ENCODE data around the gene SLC25A29. TPM values are rescaled to one million over a fixed set of nuclear protein-coding genes. Genes with fewer than 3 reads are reported as not detected.

SLC25A29 gene
- total RNA-seq, 4 donors from 2014 or later, result 92.2 to 276 (median 173) TPM

GRCh38 chr14:100292301-100292775 lies 13.9 kb downstream of the SLC25A29 start:
- peaks cover 0 to 38% (median 0%) of the 10 kb centered on the region in 3 donors for H3K36me3 ChIP-seq
- TF ChIP-seq EP300 (IDR thresholded peaks at IDR 0.05), result no peak
- TF ChIP-seq POLR2A (IDR thresholded peaks at IDR 0.05), result no peak
- no peak for TF ChIP-seq CTCF (IDR thresholded peaks at IDR 0.05)
- no peaks in the 10 kb centered on the region for H3K9me3 ChIP-seq
- no peak overlapping the region for H3K27ac ChIP-seq
- 94 to 97% methylated on average over 41 to 56 of the region's 61 CpGs for WGBS, 2 donors
- no peak overlapping the region for H3K4me3 ChIP-seq
- H3K27me3 ChIP-seq, result no peaks in the 10 kb centered on the region
- no peak for DNase-seq (ENCODE audit: low spot score in 2 of 2)
- H3K4me1 ChIP-seq, result peaks cover 0 to 68% (median 15%) of the 10 kb centered on the region in 4 donors

DNA sequence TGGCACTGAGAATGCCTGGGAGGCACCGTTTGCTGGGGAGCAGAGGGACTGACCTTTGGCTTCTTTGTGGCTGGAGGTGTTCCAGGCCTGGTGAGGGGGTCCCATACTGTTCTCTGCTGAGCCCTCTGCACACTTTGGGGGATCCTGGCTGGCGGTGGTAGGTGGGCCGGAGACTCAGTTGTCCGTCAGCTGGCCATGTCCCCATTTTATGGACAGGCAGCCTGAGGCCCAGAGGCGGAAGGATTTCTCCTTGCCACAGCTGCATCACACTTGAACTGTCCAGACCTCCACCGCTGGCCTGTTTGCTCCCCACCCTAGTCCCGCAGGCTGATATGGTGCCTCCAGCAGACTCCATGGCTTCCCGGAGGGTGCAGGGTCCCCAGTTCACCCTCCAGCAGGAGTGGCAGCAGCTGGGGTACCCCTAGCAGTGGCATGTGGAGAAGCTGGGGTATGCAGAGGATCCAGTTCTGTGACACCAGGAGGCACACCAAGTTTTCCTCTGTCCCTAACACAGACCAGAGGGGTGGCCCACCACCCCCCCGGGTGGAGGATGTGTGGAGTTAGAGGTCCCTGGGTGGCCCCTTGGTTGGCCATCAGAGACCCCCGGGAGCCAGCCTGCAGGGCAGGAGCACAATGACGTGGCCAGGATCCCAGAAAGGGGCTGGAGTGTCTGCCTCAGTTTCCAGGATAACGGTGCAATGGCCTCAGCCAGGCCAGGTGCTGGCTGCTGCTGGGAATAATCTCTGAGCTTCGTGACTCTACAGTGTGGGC lies 14.8 kb downstream of the SLC25A29 start:
- 82% methylated on average over 11 to 12 of the region's 13 CpGs for WGBS, 2 donors
- H3K9me3 ChIP-seq, result no peaks in the 10 kb centered on the region
- H3K4me3 ChIP-seq, result no peak overlapping the region
- peaks cover 0 to 38% (median 0%) of the 10 kb centered on the region in 3 donors for H3K36me3 ChIP-seq
- TF ChIP-seq EP300 (IDR thresholded peaks at IDR 0.05) (no peak), POLR2A (IDR thresholded peaks at IDR 0.05) (no peak), CTCF (IDR thresholded peaks at IDR 0.05) (no peak)
- H3K27me3 ChIP-seq, result no peaks in the 10 kb centered on the region
- peak overlapping the region in 2 of 4 donors; percentile 22 to 54 for H3K27ac ChIP-seq
- peaks cover 0 to 68% (median 7%) of the 10 kb centered on the region in 4 donors for H3K4me1 ChIP-seq
- no peak for DNase-seq (ENCODE audit: low spot score in 2 of 2)

GRCh38 chr14:100290607-100291304 lies 15.5 kb downstream of the SLC25A29 start:
- Histone ChIP-seq H3K4me3 (no peak overlapping the region), H3K36me3 (peaks cover 0 to 38% (median 0%) of the 10 kb centered on the region in 3 donors), H3K27me3 (no peaks in the 10 kb centered on the region), H3K9me3 (no peaks in the 10 kb centered on the region), H3K27ac (peak overlapping the region in 2 of 4 donors; percentile 22 to 54), H3K4me1 (peaks cover 0 to 71% (median 7%) of the 10 kb centered on the region in 4 donors)
- WGBS, 2 donors, result 45 to 70% methylated on average over 8 to 12 of the region's 12 CpGs
- DNase-seq (ENCODE audit: low spot score in 2 of 2), result no peak
- TF ChIP-seq CTCF (IDR thresholded peaks at IDR 0.05) (no peak), EP300 (IDR thresholded peaks at IDR 0.05) (no peak), POLR2A (IDR thresholded peaks at IDR 0.05) (no peak)

GRCh38 chr14:100289916-100290606 lies 16.2 kb downstream of the SLC25A29 start:
- DNase-seq (ENCODE audit: low spot score in 2 of 2), result no peak
- WGBS, 2 donors, result 52 to 60% methylated on average over 6 to 9 of the region's 9 CpGs
- TF ChIP-seq CTCF (IDR thresholded peaks at IDR 0.05) (no peak), EP300 (IDR thresholded peaks at IDR 0.05) (no peak), POLR2A (IDR thresholded peaks at IDR 0.05) (no peak)
- Histone ChIP-seq H3K27me3 (no peaks in the 10 kb centered on the region), H3K36me3 (peaks cover 0 to 38% (median 0%) of the 10 kb centered on the region in 3 donors), H3K27ac (peak overlapping the region in 2 of 4 donors; percentile 22 to 54), H3K9me3 (no peaks in the 10 kb centered on the region), H3K4me3 (no peak overlapping the region), H3K4me1 (peaks cover 0 to 67% (median 7%) of the 10 kb centered on the region in 4 donors)
